ENCODE measurements around the gene UGCG. TPM values are rescaled to one million over a fixed set of nuclear protein-coding genes. Genes with fewer than 3 reads are reported as not detected.

The UGCG gene
- total RNA-seq, 4 donors from 2014 or later = 3.8 to 62.6 (median 29.9) TPM

DNA sequence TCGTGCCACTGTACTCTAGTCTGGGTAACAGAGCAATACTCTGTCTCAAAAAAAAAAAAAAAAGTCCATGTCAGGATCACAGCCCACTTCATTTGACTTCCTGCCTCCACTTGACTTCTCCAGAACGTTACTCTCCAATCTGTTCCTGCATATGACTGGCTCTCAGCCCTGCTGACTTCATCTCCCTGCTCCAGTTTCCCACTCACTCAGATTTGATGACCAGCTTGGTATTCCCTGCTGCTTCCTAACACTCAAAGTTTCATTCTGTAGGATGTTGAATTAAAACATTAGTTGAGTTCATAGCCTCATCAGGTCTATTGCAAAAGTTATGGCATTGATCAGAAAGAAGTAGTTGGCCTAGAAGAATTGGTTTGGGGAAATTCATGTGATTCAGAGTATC lies 52.3 kb downstream of the UGCG start:
- TF ChIP-seq EP300 (IDR thresholded peaks at IDR 0.05; ENCODE audit: low read depth) = no peak
- TF ChIP-seq, protein P1, sequence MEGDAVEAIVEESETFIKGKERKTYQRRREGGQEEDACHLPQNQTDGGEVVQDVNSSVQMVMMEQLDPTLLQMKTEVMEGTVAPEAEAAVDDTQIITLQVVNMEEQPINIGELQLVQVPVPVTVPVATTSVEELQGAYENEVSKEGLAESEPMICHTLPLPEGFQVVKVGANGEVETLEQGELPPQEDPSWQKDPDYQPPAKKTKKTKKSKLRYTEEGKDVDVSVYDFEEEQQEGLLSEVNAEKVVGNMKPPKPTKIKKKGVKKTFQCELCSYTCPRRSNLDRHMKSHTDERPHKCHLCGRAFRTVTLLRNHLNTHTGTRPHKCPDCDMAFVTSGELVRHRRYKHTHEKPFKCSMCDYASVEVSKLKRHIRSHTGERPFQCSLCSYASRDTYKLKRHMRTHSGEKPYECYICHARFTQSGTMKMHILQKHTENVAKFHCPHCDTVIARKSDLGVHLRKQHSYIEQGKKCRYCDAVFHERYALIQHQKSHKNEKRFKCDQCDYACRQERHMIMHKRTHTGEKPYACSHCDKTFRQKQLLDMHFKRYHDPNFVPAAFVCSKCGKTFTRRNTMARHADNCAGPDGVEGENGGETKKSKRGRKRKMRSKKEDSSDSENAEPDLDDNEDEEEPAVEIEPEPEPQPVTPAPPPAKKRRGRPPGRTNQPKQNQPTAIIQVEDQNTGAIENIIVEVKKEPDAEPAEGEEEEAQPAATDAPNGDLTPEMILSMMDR (IDR thresholded peaks at IDR 0.05) = no peak
- TF ChIP-seq POLR2A (IDR thresholded peaks at IDR 0.05) = no peak
- no peak for TF ChIP-seq POLR2AphosphoS5 (IDR thresholded peaks at IDR 0.05)
- Histone ChIP-seq H3K4me3 (no peak overlapping the region), H3K9me3 (no peaks in the 10 kb centered on the region), H3K4me1 (peaks cover 0 to 3% (median 0%) of the 10 kb centered on the region in 4 donors), H3K27ac (no peak overlapping the region), H3K36me3 (no peaks in the 10 kb centered on the region), H3K27me3 (no peaks in the 10 kb centered on the region)
- no peak for DNase-seq
- intact Hi-C loops (cut with DNase I; ENCODE audit: low total_unique reads) = no loop called here
- 63 to 83% methylated on average over 2 of the region's 2 CpGs for WGBS, 2 donors (ENCODE audit: low coverage in 1 of 2)
- in situ Hi-C loops (cut with MboI; ENCODE audit: low pct_ligation_motif_present in 1 of 4, low pct_unique_long_range_greater_than_20kb in 1 of 4, low sequenced_read_pairs in 3 of 4) = loop anchor here in 1 of 4 donors (10.0 kb wide), 1 partner anchor 56 kb away; no protein-coding TSS in a partner anchor

DNA sequence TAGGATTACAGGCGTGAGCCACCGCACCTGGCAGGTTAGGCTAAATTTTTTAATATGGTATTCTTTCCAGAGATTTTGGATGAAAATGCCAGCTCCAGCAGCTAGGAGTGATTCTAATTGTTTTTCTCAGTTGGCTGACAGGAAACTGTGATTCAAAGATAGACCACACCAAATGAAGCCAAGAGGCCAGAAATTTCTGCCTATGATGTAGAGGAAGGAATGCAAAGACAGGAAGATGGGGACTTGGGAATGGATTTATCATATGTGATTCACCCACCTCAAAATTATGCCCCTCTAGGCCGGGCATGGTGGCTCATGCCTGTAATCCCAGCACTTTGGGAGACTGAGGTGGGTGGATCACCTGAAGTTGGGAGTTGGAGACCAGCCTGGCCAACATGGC lies 53.3 kb downstream of the UGCG start:
- Histone ChIP-seq H3K4me1 (peaks cover 0 to 2% (median 0%) of the 10 kb centered on the region in 4 donors), H3K27me3 (no peaks in the 10 kb centered on the region), H3K36me3 (no peaks in the 10 kb centered on the region), H3K4me3 (no peak overlapping the region), H3K27ac (no peak overlapping the region), H3K9me3 (no peaks in the 10 kb centered on the region)
- in situ Hi-C loops (cut with MboI; ENCODE audit: low pct_ligation_motif_present in 1 of 4, low pct_unique_long_range_greater_than_20kb in 1 of 4, low sequenced_read_pairs in 3 of 4) (loop anchor here in 1 of 4 donors (10.0 kb wide), 1 partner anchor 55 kb away; no protein-coding TSS in a partner anchor), intact Hi-C loops (cut with DNase I; ENCODE audit: low total_unique reads) (no loop called here)
- TF ChIP-seq EP300 (IDR thresholded peaks at IDR 0.05; ENCODE audit: low read depth) = no peak
- TF ChIP-seq, protein P1 (IDR thresholded peaks at IDR 0.05) = no peak
- TF ChIP-seq POLR2AphosphoS5 (IDR thresholded peaks at IDR 0.05) = no peak
- no peak for TF ChIP-seq POLR2A (IDR thresholded peaks at IDR 0.05)
- WGBS, 2 donors (ENCODE audit: low coverage in 1 of 2) = 93% methylated on average over 3 of the region's 3 CpGs; no CpG with 5 or more reads in 1 of the 2 donors
- DNase-seq = no peak

DNA sequence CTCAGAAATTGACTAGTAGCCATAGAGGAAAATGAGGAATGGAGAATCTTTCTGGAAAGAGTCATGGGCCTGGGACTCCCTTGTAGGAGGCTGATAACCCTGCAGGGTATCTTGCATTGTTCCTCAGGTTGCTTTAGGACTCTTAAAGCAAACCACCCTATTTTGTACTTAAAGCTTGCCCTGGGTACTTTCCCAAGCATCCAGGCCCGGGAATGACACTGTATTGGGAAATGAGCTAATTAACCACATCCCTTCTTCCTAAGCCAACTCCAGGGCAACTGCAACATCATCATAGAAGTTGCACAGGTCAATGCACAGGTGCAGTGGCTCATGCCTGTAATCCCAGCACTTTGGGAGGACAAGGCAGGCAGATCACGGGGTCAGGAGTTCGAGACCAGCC lies 55.9 kb downstream of the UGCG start:
- Histone ChIP-seq H3K4me1 (peaks cover 0 to 16% (median 0%) of the 10 kb centered on the region in 4 donors), H3K9me3 (no peaks in the 10 kb centered on the region), H3K27me3 (no peaks in the 10 kb centered on the region), H3K36me3 (no peaks in the 10 kb centered on the region), H3K4me3 (no peak overlapping the region), H3K27ac (no peak overlapping the region)
- 74% methylated on average over 3 of the region's 3 CpGs; no CpG with 5 or more reads in 1 of the 2 donors for WGBS, 2 donors (ENCODE audit: low coverage in 1 of 2)
- intact Hi-C loops (cut with DNase I; ENCODE audit: low total_unique reads) (no loop called here), in situ Hi-C loops (cut with MboI; ENCODE audit: low pct_ligation_motif_present in 1 of 4, low pct_unique_long_range_greater_than_20kb in 1 of 4, low sequenced_read_pairs in 3 of 4) (no loop called here)
- no peak for TF ChIP-seq POLR2A (IDR thresholded peaks at IDR 0.05)
- TF ChIP-seq, protein P1 (IDR thresholded peaks at IDR 0.05) = no peak
- no peak for TF ChIP-seq POLR2AphosphoS5 (IDR thresholded peaks at IDR 0.05)
- no peak for TF ChIP-seq EP300 (IDR thresholded peaks at IDR 0.05; ENCODE audit: low read depth)
- no peak for DNase-seq

DNA sequence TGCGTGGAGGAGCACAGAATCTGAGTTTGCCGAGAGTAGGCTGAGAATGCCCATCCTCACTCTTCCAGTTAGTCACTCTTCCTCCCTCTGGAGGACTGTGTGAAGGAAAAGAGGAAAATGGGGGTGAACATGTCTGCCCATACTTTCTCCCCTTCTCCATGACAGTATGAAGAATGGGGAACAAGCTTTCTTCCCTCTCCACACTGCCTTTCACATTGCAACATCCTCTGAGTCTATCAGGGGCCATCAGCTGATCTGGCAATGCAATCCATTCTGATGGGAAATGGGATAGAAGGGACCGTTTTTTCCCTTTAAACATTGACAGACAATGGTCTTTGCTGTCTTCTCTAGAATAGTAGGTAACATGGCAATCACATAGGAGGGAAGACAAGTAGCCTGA lies 56.8 kb downstream of the UGCG start:
- 80 to 87% methylated on average over 1 to 3 of the region's 3 CpGs for WGBS, 2 donors (ENCODE audit: low coverage in 1 of 2)
- H3K27me3 ChIP-seq = no peaks in the 10 kb centered on the region
- in situ Hi-C loops (cut with MboI; ENCODE audit: low pct_ligation_motif_present in 1 of 4, low pct_unique_long_range_greater_than_20kb in 1 of 4, low sequenced_read_pairs in 3 of 4) (no loop called here), intact Hi-C loops (cut with DNase I; ENCODE audit: low total_unique reads) (no loop called here)
- peaks cover 0 to 25% (median 6%) of the 10 kb centered on the region in 4 donors for H3K4me1 ChIP-seq
- no peak overlapping the region for H3K4me3 ChIP-seq
- no peak for TF ChIP-seq POLR2A (IDR thresholded peaks at IDR 0.05)
- TF ChIP-seq POLR2AphosphoS5 (IDR thresholded peaks at IDR 0.05) = no peak
- TF ChIP-seq EP300 (IDR thresholded peaks at IDR 0.05; ENCODE audit: low read depth) = no peak
- H3K36me3 ChIP-seq = no peaks in the 10 kb centered on the region
- no peak for DNase-seq
- no peaks in the 10 kb centered on the region for H3K9me3 ChIP-seq
- H3K27ac ChIP-seq = no peak overlapping the region

DNA sequence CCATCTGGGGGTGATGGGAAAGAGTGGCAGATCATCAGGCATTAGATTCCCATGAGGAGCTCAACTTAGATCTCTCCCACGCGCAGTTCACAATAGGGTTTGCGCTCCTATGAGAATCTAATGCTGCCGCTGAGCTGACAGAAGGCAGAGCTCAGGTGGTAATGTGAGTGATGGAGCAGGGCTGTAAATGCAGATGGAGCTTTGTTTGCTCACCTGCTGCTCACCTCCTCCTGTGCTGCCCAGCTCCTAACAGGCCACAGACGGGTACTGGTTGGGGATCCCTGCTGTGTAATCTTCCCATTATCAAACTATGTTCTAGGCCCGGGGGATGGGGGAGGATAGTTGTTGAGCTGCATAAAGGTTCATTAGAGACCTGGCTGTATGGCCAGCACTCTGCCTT lies 58.4 kb downstream of the UGCG start:
- in situ Hi-C loops (cut with MboI; ENCODE audit: low pct_ligation_motif_present in 1 of 4, low pct_unique_long_range_greater_than_20kb in 1 of 4, low sequenced_read_pairs in 3 of 4) = no loop called here
- Histone ChIP-seq H3K4me3 (no peak overlapping the region), H3K36me3 (no peaks in the 10 kb centered on the region), H3K4me1 (peaks cover 0 to 35% (median 19%) of the 10 kb centered on the region in 4 donors), H3K27me3 (no peaks in the 10 kb centered on the region), H3K9me3 (no peaks in the 10 kb centered on the region), H3K27ac (peak overlapping the region in 1 of 4 donors; percentile 1)
- TF ChIP-seq EP300 (IDR thresholded peaks at IDR 0.05; ENCODE audit: low read depth) = no peak
- TF ChIP-seq, protein P1 (IDR thresholded peaks at IDR 0.05) = no peak
- no peak for TF ChIP-seq POLR2AphosphoS5 (IDR thresholded peaks at IDR 0.05)
- TF ChIP-seq POLR2A (IDR thresholded peaks at IDR 0.05) = no peak
- WGBS, 2 donors (ENCODE audit: low coverage in 1 of 2) = 58% methylated on average over 6 of the region's 6 CpGs; no CpG with 5 or more reads in 1 of the 2 donors
- no peak for DNase-seq
- intact Hi-C loops (cut with DNase I; ENCODE audit: low total_unique reads) = no loop called here

All from transverse colon (tissue), 4 donors.